H1 (cell line): ENCODE data around the gene C7orf57. TPM values are rescaled to one million over a fixed set of nuclear protein-coding genes. Genes with fewer than 3 reads are reported as not detected.
"Not testable (repeated sequence)": the region's sequence is repeated elsewhere in the genome, so short reads cannot be mapped to it uniquely, and the experiment has no call there.

Experiments used
- CTCF ChIA-PET: fragments of 300-600 bp; sonication (Branson Sonifier 250); formaldehyde crosslinking; loops from one replicate; lab custom pipeline; 2021; ENCODE audit not compliant: partially characterized antibody; lab: Charles Lee
- POLR2A ChIA-PET: fragments of 300-600 bp; sonication (Branson Sonifier 250); formaldehyde crosslinking; loops from one replicate; lab custom pipeline; 2021; ENCODE audit warnings: inconsistent platforms; ENCODE audit not compliant: partially characterized antibody; lab: Charles Lee
- DNase-seq, 2 experiments: peaks; one replicate each; pipeline versions ENCODE4 v3.0.0 to v3.0.0-alpha.2; 2010 to 2022; ENCODE audit warnings: low spot score in 2 of 2, low read depth in 1 of 2, mixed read lengths in 1 of 2
- FAIRE-seq: peaks from 2 replicates; lab custom pipeline; 2011; peaks lifted over from hg19 to GRCh38; lab: Jason Lieb, UNC
- H2AFZ ChIP-seq: 2 replicates; pipeline ENCODE4 v1.8.1; 2012; ENCODE audit warnings: low read length, inconsistent platforms
- H2AK5ac ChIP-seq: 2 replicates; pipeline ENCODE4 v1.6.1; 2013; ENCODE audit warnings: low read depth, low read length
- H2BK120ac ChIP-seq: replicated peaks from 2 replicates; pipeline ENCODE3; 2013; ENCODE audit warnings: low read depth, low read length, inconsistent platforms
- H2BK12ac ChIP-seq: 2 replicates; pipeline ENCODE4 v1.6.1; 2013; ENCODE audit warnings: low read depth, low read length
- H2BK15ac ChIP-seq: 2 replicates; pipeline ENCODE4 v1.6.1; 2013; ENCODE audit warnings: low read length
- H2BK20ac ChIP-seq: 2 replicates; pipeline ENCODE4 v1.6.1; 2013; ENCODE audit warnings: low read length
- H2BK5ac ChIP-seq: 2 replicates; pipeline ENCODE4 v1.6.1; 2013; ENCODE audit warnings: low read depth, low read length
- H3K14ac ChIP-seq: 2 replicates; pipeline ENCODE4 v1.6.1; 2013; ENCODE audit warnings: inconsistent platforms; ENCODE audit not compliant: insufficient read length
- H3K18ac ChIP-seq: 2 replicates; pipeline ENCODE4 v1.6.1; 2013; ENCODE audit warnings: low read length; ENCODE audit errors: extremely low read depth
- H3K23ac ChIP-seq: 2 replicates; pipeline ENCODE4 v1.6.1; 2013; ENCODE audit warnings: inconsistent platforms; ENCODE audit not compliant: insufficient read length
- H3K23me2 ChIP-seq: 2 replicates; pipeline ENCODE4 v1.6.1; 2013; ENCODE audit warnings: low read depth, low read length
- H3K27ac ChIP-seq: 2 replicates; pipeline ENCODE4 v1.6.1; 2011; ENCODE audit warnings: low read depth, low read length, inconsistent platforms
- H3K27me3 ChIP-seq, 4 experiments: replicated peaks in 1 of 4; 1 replicate in 1 of 4; 2 replicates in 3 of 4; pipeline versions ENCODE4 v1.6.1 to v1.8.1; 2011 to 2013; ENCODE audit warnings: low read length in 3 of 4, mild to moderate bottlenecking in 3 of 4, inconsistent platforms in 2 of 4, mixed read lengths in 2 of 4, moderate library complexity in 1 of 4; ENCODE audit not compliant: control insufficient read depth in 3 of 4, insufficient read depth in 3 of 4; ENCODE audit errors: extremely low read depth in 1 of 4
- H3K36me3 ChIP-seq, 4 experiments: 2 replicates each; pipeline versions ENCODE4 v1.6.1 to v1.8.1; 2011 to 2013; ENCODE audit warnings: mild to moderate bottlenecking in 4 of 4, low read length in 3 of 4, moderate library complexity in 2 of 4, control low read depth in 1 of 4, inconsistent platforms in 1 of 4; ENCODE audit not compliant: insufficient read depth in 4 of 4, control insufficient read depth in 2 of 4
- H3K4ac ChIP-seq: replicated peaks from 2 replicates; pipeline ENCODE3; 2013; ENCODE audit warnings: low read length, low read depth, mixed read lengths, inconsistent platforms; ENCODE audit not compliant: insufficient read length
- H3K4me1 ChIP-seq, 4 experiments: replicated peaks in 1 of 4; 1 replicate in 1 of 4; 2 replicates in 3 of 4; pipeline versions ENCODE4 v1.6.1 to v1.8.1; 2011 to 2013; ENCODE audit warnings: low read length in 3 of 4, inconsistent platforms in 2 of 4, mixed read lengths in 1 of 4; ENCODE audit not compliant: insufficient read depth in 4 of 4, control insufficient read depth in 3 of 4
- H3K4me2 ChIP-seq, 2 experiments: 2 replicates each; pipeline versions ENCODE4 v1.6.1 to v1.8.1; 2011 to 2013; ENCODE audit warnings: low read depth in 2 of 2, low read length in 2 of 2, control low read depth in 1 of 2, inconsistent platforms in 1 of 2, mild to moderate bottlenecking in 1 of 2; ENCODE audit not compliant: insufficient read depth in 1 of 2
- H3K4me3 ChIP-seq, 4 experiments: fragments of 200-600, 300-600 bp in 1 of 4; sonication (generic), shearing (Covaris generic), sonication (Bioruptor Twin) in 1 of 4; 2 replicates each; pipeline versions ENCODE4 v1.5.1 to v1.8.1; 2011 to 2016; ENCODE audit warnings: low read length in 4 of 4, low read depth in 3 of 4, control low read depth in 2 of 4, inconsistent platforms in 2 of 4, mild to moderate bottlenecking in 2 of 4, mixed read lengths in 1 of 4, moderate library complexity in 1 of 4; ENCODE audit not compliant: insufficient read depth in 2 of 4; ENCODE audit errors: extremely low read depth in 1 of 4
- H3K56ac ChIP-seq: replicated peaks from 2 replicates; pipeline ENCODE3; 2013; ENCODE audit warnings: low read depth, mild to moderate bottlenecking, mixed read lengths, low read length, inconsistent platforms; ENCODE audit not compliant: insufficient read length
- H3K79me1 ChIP-seq: 2 replicates; pipeline ENCODE4 v1.6.1; 2013; ENCODE audit warnings: low read depth, low read length, control low read depth
- H3K79me2 ChIP-seq, 2 experiments: 2 replicates each; pipeline versions ENCODE4 v1.6.1 to v1.8.1; 2012 to 2013; ENCODE audit warnings: low read length in 2 of 2, mild to moderate bottlenecking in 2 of 2, inconsistent platforms in 1 of 2; ENCODE audit not compliant: insufficient read depth in 2 of 2, control insufficient read depth in 1 of 2
- H3K9ac ChIP-seq, 4 experiments: replicated peaks in 1 of 4; 1 replicate in 1 of 4; 2 replicates in 3 of 4; pipeline versions ENCODE4 v1.6.1 to v1.8.1; 2011 to 2013; ENCODE audit warnings: low read depth in 3 of 4, low read length in 3 of 4, control low read depth in 2 of 4, mild to moderate bottlenecking in 2 of 4, moderate library complexity in 2 of 4, inconsistent platforms in 1 of 4; ENCODE audit errors: extremely low read depth in 1 of 4
- H3K9me3 ChIP-seq, 2 experiments: 2 replicates each; pipeline versions ENCODE4 v1.6.1 to v1.8.1; 2012 to 2013; ENCODE audit warnings: mild to moderate bottlenecking in 2 of 2, moderate library complexity in 2 of 2, control low read depth in 1 of 2, inconsistent platforms in 1 of 2, low read depth in 1 of 2, low read length in 1 of 2, mixed read lengths in 1 of 2; ENCODE audit not compliant: insufficient read depth in 2 of 2
- H4K20me1 ChIP-seq, 2 experiments: replicated peaks in 1 of 2; 2 replicates each; pipeline versions ENCODE3 to v1.8.1; 2011 to 2013; ENCODE audit warnings: inconsistent platforms in 2 of 2, low read length in 2 of 2, mild to moderate bottlenecking in 1 of 2; ENCODE audit not compliant: insufficient read depth in 2 of 2, control insufficient read depth in 1 of 2
- H4K5ac ChIP-seq: 2 replicates; pipeline ENCODE4 v1.6.1; 2013; ENCODE audit warnings: low read length, low read depth, mixed read lengths, inconsistent platforms; ENCODE audit not compliant: insufficient read length
- H4K8ac ChIP-seq: 2 replicates; pipeline ENCODE4 v1.8.0; 2013; ENCODE audit warnings: mild to moderate bottlenecking, moderate library complexity, low read length, inconsistent platforms; ENCODE audit not compliant: insufficient read depth; ENCODE audit errors: extremely low read depth
- H4K91ac ChIP-seq: replicated peaks from 2 replicates; pipeline ENCODE3; 2013; ENCODE audit warnings: low read length, mixed read lengths, inconsistent platforms; ENCODE audit not compliant: insufficient read length
- E2F6 ChIP-seq: IDR thresholded peaks from 2 replicates; pipeline ENCODE4 v1.6.1; 2012; ENCODE audit warnings: inconsistent platforms
- GTF2F1 ChIP-seq: IDR thresholded peaks from 2 replicates; pipeline ENCODE4 v1.6.1; 2012; ENCODE audit warnings: low read depth, low read length, improper control_type of control experiment, borderline replicate concordance
- JUND ChIP-seq: IDR thresholded peaks from 2 replicates; pipeline ENCODE4 v1.6.1; 2011; ENCODE audit warnings: mild to moderate bottlenecking, improper control_type of control experiment, low read length
- NRF1 ChIP-seq: IDR thresholded peaks from 2 replicates; pipeline ENCODE4 v1.6.1; 2011; ENCODE audit warnings: mild to moderate bottlenecking, low read depth, low read length, improper control_type of control experiment
- POLR2AphosphoS5 ChIP-seq: IDR thresholded peaks from 2 replicates; pipeline ENCODE4 v1.6.1; 2011; ENCODE audit warnings: low read depth, low read length
- RAD21 ChIP-seq, 2 experiments: IDR thresholded peaks in 1 of 2; conservative IDR thresholded peaks in 1 of 2; 2 replicates each; pipeline ENCODE4 v1.6.1; 2011; ENCODE audit warnings: low read depth in 2 of 2, low read length in 2 of 2, improper control_type of control experiment in 1 of 2, inconsistent platforms in 1 of 2, mild to moderate bottlenecking in 1 of 2, moderate library complexity in 1 of 2
- WGBS, 2 experiments: shearing (Covaris generic) in 1 of 2; methylation state at CpG; one replicate each; pipeline versions ENCODE4 v1.1.6 to v1.1.7; 2013 to 2015; ENCODE audit warnings: low lambda C conversion rate in 2 of 2, mixed read lengths in 2 of 2, inconsistent platforms in 1 of 2, low coverage in 1 of 2, missing lambda C conversion rate in 1 of 2; ENCODE audit not compliant: insufficient replicate concordance in 2 of 2, insufficient coverage in 1 of 2, insufficient read length in 1 of 2; ENCODE audit errors: extremely low coverage in 1 of 2, missing lambda C conversion rate in 1 of 2; 5-methylcytosine and 5-hydroxymethylcytosine counted together
- polyA plus RNA-seq, 7 experiments: library from polyadenylated mRNA; depleted of rRNA in 3 of 7; stranded (reverse) in 5 of 7; unstranded in 2 of 7; fragments of >200 nt in 5 of 7; fragments of 200-250 nt in 2 of 7; gene quantifications; 1 replicate in 5 of 7; 2 replicates in 1 of 7; 4 replicates in 1 of 7; pipeline versions ENCODE4 v1.2.1 to v1.2.3, GENCODE V29; 2011 to 2013; ENCODE audit warnings: missing spikeins in 2 of 7, mixed read lengths in 2 of 7
- total RNA-seq: library from RNA; stranded (reverse); fragmentation: NEBNext Ultra II Directional; extraction: Animal tissue kit (Norgen Biotek cat#: 25700); gene quantifications from 2 replicates; pipeline ENCODE4 v1.2.1, GENCODE V29; 2021

The C7orf57 gene
- total and polyA plus RNA-seq, 2 of the 8 experiments (the other 6 are each of a cell fraction or from before 2014, with no cell fraction given), result 0.08 to 0.56 TPM

DNA sequence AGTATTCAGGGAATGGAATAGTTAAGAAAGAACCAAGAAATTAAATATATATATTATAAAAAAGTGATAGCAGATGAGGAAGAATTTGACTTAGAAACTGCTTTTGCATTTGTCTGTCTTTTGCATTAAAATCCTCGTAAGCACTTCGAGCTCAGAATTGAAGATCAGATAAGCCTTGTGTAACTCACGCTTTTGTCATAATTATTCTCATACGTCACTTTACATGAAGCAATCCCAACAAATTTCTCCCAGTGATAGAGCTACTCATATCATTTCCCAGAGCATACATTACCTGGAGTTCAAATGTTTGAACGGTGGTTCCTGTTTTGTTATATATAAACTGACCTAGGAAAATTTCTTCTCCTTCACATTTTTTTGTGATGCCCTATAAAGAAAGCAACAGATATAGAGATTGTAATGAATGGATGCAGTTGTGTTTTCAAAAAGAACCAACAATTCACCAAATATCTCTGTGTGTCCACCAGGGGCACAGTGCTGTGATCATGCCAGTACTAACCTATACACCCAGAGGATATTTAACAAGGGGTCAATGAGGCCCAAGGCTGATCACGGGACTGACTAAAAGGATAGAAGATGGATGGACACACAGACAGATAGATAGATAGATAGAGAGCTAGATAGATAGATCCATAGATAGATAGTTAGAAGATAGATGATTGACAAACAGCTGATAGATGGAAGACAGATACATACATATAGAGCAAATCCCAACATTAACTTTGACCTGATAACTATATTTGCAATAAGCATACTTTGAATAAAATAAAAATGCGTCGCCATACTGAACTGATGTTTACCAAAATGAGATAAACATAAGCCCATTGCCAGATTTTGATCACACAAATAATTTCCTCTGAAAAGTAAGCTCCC, 46.6 kb upstream of the C7orf57 start (continued):
- TF ChIP-seq GTF2F1, result no peak
- TF ChIP-seq E2F6, result no peak
- no peak for TF ChIP-seq NRF1
- TF ChIP-seq JUND, result no peak
- peak; percentile 12 to 40; a peak in 2 of 4 replicates for TF ChIP-seq RAD21 (IDR thresholded peaks at IDR 0.05 in 1 of 2, conservative IDR thresholded peaks at IDR 0.05 in 1 of 2; ENCODE audit: low read depth in 2 of 2, low read length in 2 of 2)
- TF ChIP-seq POLR2AphosphoS5, result no peak

- H2BK120ac ChIP-seq, H3K9me3 ChIP-seq, H3K18ac ChIP-seq, H4K8ac ChIP-seq, H3K23me2 ChIP-seq, H3K14ac ChIP-seq, H2BK12ac ChIP-seq, H3K56ac ChIP-seq, H2AK5ac ChIP-seq, H3K4me1 ChIP-seq, H3K23ac ChIP-seq, H3K27ac ChIP-seq, H4K91ac ChIP-seq, H4K5ac ChIP-seq, H3K79me1 ChIP-seq, H4K20me1 ChIP-seq, H3K27me3 ChIP-seq, H3K9ac ChIP-seq, H2BK15ac ChIP-seq, FAIRE-seq, H3K4me3 ChIP-seq, H3K4ac ChIP-seq, H2BK5ac ChIP-seq, H3K79me2 ChIP-seq, H3K36me3 ChIP-seq: not testable (repeated sequence)
- Histone ChIP-seq H3K4me2 (0 out of 4 replicates have a peak overlapping the region, but pooled peaks of 1 of the 2 experiments have one; percentile 21), H2BK20ac (0 out of 2 replicates have a peak overlapping the region, but pooled peaks have one; percentile 43), H2AFZ (peak overlapping the region; percentile 84; the same call in 1 of the 2 replicates)
- WGBS, 2 experiments, result 73% methylated on average over 10 of the region's 10 CpGs; no CpG with 5 or more reads in 1 of the 2 experiments
- POLR2A ChIA-PET, result interaction anchor here (0.6 to 3.2 kb wide), 4 partner anchors 8 to 99 kb away, joined by 3 to 36 read pairs (median 8); partner anchors contain the start of gene UPP1
- peak in 1 of 2 experiments; percentile 31 for DNase-seq
- CTCF ChIA-PET, result interaction anchor here (0.7 to 3.6 kb wide), 18 partner anchors 10 to 173 kb away, joined by 3 to 38 read pairs (median 4); partner anchors contain the start of gene HUS1
Observed at GRCh38 chr7:47989607-47990400, 45.5 kb upstream of the C7orf57 start.
